ENCODE measurements around the gene ZNF43. TPM values are rescaled to one million over a fixed set of nuclear protein-coding genes. Genes with fewer than 3 reads are reported as not detected.

Gene ZNF43
- total and polyA plus RNA-seq, 2 of the 13 experiments (the other 11 are each of a cell fraction or from before 2014, with no cell fraction given), result 2.9 to 8.5 TPM

DNA sequence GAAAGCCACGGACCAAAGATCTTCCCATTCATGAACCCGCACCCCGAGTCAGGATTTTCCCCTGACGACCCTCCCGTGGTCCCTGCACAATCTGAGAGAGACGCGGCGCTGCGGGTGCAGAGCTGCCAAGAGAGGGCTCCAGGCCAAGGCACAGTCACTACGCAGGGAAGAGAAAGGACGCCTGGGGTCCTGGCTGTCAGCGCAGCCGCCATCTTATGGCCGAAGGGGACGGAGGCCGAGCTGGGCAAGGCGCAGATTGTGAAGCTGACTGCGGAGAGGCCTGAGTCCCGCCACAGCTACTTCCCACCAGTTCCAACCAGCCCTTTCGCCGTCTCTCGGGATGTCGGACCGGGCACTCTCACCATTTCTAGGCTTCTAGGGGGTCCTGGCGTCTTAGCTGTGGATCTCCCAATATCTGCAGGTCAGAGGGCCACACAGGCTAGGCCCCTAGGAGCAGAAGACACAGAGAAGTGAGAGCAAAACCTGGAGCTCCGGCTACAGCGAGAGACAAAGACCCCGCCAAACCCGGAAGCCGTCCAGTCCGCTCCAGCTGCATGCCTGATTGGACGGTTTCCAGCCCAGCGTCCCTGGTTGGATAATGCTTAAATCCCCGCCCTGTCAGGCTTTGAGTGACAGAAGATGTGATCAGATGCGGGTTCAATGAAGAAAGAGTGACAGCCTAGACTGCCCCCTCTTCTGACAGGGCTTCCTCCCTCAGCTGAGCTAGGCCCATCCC is 68.7 kb downstream of the ZNF43 start, which contains the start of gene ZNF100 (continued):
- TF ChIP-seq KAT2B (IDR thresholded peaks at IDR 0.05; ENCODE audit: borderline replicate concordance, low read depth, low read length), result no peak
- TF ChIP-seq NFYC (CRISPR knock-in tag; IDR thresholded peaks at IDR 0.05), result peak; percentile 90
- TF ChIP-seq, protein P1, sequence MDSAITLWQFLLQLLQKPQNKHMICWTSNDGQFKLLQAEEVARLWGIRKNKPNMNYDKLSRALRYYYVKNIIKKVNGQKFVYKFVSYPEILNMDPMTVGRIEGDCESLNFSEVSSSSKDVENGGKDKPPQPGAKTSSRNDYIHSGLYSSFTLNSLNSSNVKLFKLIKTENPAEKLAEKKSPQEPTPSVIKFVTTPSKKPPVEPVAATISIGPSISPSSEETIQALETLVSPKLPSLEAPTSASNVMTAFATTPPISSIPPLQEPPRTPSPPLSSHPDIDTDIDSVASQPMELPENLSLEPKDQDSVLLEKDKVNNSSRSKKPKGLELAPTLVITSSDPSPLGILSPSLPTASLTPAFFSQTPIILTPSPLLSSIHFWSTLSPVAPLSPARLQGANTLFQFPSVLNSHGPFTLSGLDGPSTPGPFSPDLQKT (CRISPR knock-in tag; IDR thresholded peaks at IDR 0.05; ENCODE audit: borderline replicate concordance), result no peak
- no peak for TF ChIP-seq ZSCAN22 (CRISPR knock-in tag; IDR thresholded peaks at IDR 0.05)
- TF ChIP-seq ZBTB21 (CRISPR knock-in tag; IDR thresholded peaks at IDR 0.05), result no peak
- TF ChIP-seq ZNF256 (CRISPR knock-in tag; conservative IDR thresholded peaks at IDR 0.05), result no peak
- TF ChIP-seq KDM5A (IDR thresholded peaks at IDR 0.05; ENCODE audit: borderline replicate concordance, low read length), result peak; percentile 58; the same call in 1 of the 2 replicates
- no peak for TF ChIP-seq ZNF737 (CRISPR knock-in tag; IDR thresholded peaks at IDR 0.05; ENCODE audit: borderline replicate concordance)
- TF ChIP-seq ONECUT2 (CRISPR knock-in tag; IDR thresholded peaks at IDR 0.05), result no peak
- no peak for TF ChIP-seq ZNF777 (CRISPR knock-in tag; IDR thresholded peaks at IDR 0.05)
- TF ChIP-seq ARNTL (CRISPR knock-in tag; IDR thresholded peaks at IDR 0.05), result no peak
- no peak for TF ChIP-seq ZNF580 (CRISPR knock-in tag; IDR thresholded peaks at IDR 0.05; ENCODE audit: borderline replicate concordance, low read depth)
- no peak for TF ChIP-seq PTBP1 (IDR thresholded peaks at IDR 0.05; ENCODE audit: low read depth, low read length, poor library complexity, severe bottlenecking)
- TF ChIP-seq ZNF598 (CRISPR knock-in tag; IDR thresholded peaks at IDR 0.05; ENCODE audit: borderline replicate concordance), result no peak
- TF ChIP-seq ZNF879 (CRISPR knock-in tag; IDR thresholded peaks at IDR 0.05), result no peak
- no peak for TF ChIP-seq SMAD1 (CRISPR knock-in tag; IDR thresholded peaks at IDR 0.05; ENCODE audit: borderline replicate concordance, low read depth)
- TF ChIP-seq ZMAT3 (CRISPR knock-in tag; conservative IDR thresholded peaks at IDR 0.05), result no peak
- no peak for TF ChIP-seq TBX3 (IDR thresholded peaks at IDR 0.05; ENCODE audit: borderline replicate concordance)
- TF ChIP-seq PRPF4 (IDR thresholded peaks at IDR 0.05; ENCODE audit: low read depth, low read length, poor library complexity, severe bottlenecking), result no peak
- TF ChIP-seq ZNF180 (CRISPR knock-in tag; IDR thresholded peaks at IDR 0.05; ENCODE audit: borderline replicate concordance, low read depth), result no peak
- peak; percentile 76 for TF ChIP-seq NRL (CRISPR knock-in tag; IDR thresholded peaks at IDR 0.05; ENCODE audit: borderline replicate concordance)
- no peak for TF ChIP-seq RAD51 (IDR thresholded peaks at IDR 0.05; ENCODE audit: borderline replicate concordance)
- no peak for TF ChIP-seq ZNF547 (CRISPR knock-in tag; IDR thresholded peaks at IDR 0.05)
- 0 out of 2 replicates have a peak, but pooled peaks have one; percentile 20 for TF ChIP-seq ZNF234 (CRISPR knock-in tag; conservative IDR thresholded peaks at IDR 0.05)
- no peak for TF ChIP-seq CBX1 (IDR thresholded peaks at IDR 0.05; ENCODE audit: low read depth)
- no peak for TF ChIP-seq TCF12 (IDR thresholded peaks at IDR 0.05)
- TF ChIP-seq TCF12 (CRISPR knock-in tag; IDR thresholded peaks at IDR 0.05), result no peak
- peak; percentile 66; the same call in 1 of the 2 replicates for TF ChIP-seq KMT2B (CRISPR knock-in tag; IDR thresholded peaks at IDR 0.05)
- no peak for TF ChIP-seq MED1 (CRISPR knock-in tag; IDR thresholded peaks at IDR 0.05)
- no peak for TF ChIP-seq NR3C1 (CRISPR knock-in tag; IDR thresholded peaks at IDR 0.05)
- TF ChIP-seq, protein P2, sequence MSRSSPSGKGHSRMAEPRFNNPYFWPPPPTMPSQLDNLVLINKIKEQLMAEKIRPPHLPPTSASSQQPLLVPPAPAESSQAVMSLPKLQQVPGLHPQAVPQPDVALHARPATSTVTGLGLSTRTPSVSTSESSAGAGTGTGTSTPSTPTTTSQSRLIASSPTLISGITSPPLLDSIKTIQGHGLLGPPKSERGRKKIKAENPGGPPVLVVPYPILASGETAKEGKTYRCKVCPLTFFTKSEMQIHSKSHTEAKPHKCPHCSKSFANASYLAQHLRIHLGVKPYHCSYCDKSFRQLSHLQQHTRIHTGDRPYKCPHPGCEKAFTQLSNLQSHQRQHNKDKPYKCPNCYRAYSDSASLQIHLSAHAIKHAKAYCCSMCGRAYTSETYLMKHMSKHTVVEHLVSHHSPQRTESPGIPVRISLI (CRISPR knock-in tag; IDR thresholded peaks at IDR 0.05; ENCODE audit: borderline replicate concordance), result no peak
- no peak for TF ChIP-seq KDM1A (CRISPR knock-in tag; IDR thresholded peaks at IDR 0.05)
